ENCODE measurements around the gene ACP2. TPM values are rescaled to one million over a fixed set of nuclear protein-coding genes. Genes with fewer than 3 reads are reported as not detected.

ACP2 gene
- total and polyA plus RNA-seq, 9 of the 15 experiments (the other 6 are each of a cell fraction or from before 2014, with no cell fraction given), result 1.9 to 20.0 (median 11.6) TPM

DNA sequence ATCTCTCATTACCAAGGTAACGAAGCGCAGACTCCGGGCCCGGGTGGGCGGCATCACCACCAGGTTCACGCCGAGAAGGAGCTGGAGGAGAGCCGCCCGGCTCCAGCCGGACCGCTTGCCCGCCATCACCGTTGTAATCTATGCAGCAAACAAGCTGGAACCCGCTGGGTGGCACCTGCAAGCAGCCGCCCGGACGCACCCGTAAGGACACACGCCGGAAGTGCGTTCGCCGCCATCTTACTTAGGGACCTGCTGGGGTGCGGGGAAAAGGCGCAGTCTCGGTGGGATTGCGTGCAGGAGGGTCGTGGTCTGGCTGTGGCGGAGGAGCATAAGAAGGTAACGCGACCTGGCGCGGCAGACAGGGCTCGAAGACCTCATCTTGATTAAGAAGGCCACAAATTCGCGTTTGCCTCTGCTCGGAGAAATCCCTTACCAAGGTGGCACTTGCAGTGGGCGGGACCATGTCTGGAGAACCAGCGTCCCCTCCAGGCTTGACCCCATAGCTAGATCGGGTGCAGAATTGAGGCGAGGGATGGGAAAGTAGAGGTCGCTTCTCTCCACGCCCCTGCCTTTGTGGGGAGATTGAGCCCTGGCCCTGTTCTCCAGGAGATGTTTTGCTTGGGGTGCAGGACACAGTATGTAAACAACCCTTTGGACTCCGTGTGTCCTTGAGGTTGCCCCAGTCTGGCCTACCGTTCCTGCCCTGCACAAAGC is at the start of gene ACP2 (continued):
- TF ChIP-seq, protein P1, sequence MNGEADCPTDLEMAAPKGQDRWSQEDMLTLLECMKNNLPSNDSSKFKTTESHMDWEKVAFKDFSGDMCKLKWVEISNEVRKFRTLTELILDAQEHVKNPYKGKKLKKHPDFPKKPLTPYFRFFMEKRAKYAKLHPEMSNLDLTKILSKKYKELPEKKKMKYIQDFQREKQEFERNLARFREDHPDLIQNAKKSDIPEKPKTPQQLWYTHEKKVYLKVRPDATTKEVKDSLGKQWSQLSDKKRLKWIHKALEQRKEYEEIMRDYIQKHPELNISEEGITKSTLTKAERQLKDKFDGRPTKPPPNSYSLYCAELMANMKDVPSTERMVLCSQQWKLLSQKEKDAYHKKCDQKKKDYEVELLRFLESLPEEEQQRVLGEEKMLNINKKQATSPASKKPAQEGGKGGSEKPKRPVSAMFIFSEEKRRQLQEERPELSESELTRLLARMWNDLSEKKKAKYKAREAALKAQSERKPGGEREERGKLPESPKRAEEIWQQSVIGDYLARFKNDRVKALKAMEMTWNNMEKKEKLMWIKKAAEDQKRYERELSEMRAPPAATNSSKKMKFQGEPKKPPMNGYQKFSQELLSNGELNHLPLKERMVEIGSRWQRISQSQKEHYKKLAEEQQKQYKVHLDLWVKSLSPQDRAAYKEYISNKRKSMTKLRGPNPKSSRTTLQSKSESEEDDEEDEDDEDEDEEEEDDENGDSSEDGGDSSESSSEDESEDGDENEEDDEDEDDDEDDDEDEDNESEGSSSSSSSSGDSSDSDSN (IDR thresholded peaks at IDR 0.05; ENCODE audit: borderline replicate concordance in 1 of 2, low read depth in 2 of 2, low read length in 2 of 2), result peak; percentile 66 to 94; a peak in 2 of 4 replicates
- TF ChIP-seq POLR2AphosphoS2 (IDR thresholded peaks at IDR 0.05; ENCODE audit: low read length) (no peak), EHMT2 (IDR thresholded peaks at IDR 0.05) (peak; percentile 77; the same call in 1 of the 2 replicates), JUNB (CRISPR knock-in tag; conservative IDR thresholded peaks at IDR 0.05) (no peak), ZNF174 (CRISPR knock-in tag; IDR thresholded peaks at IDR 0.05) (no peak), TEAD2 (tag; IDR thresholded peaks at IDR 0.05) (no peak), SREBF2 (CRISPR knock-in tag; IDR thresholded peaks at IDR 0.05) (no peak), MAFK (IDR thresholded peaks at IDR 0.05; ENCODE audit: low read length) (no peak), ARID2 (IDR thresholded peaks at IDR 0.05) (no peak), SMARCA4 (IDR thresholded peaks at IDR 0.05) (no peak; the same call in 1 of the 2 replicates), PRPF4 (IDR thresholded peaks at IDR 0.05; ENCODE audit: insufficient read depth, low read depth, low read length, poor library complexity, severe bottlenecking) (no peak), FOXJ3 (CRISPR knock-in tag; IDR thresholded peaks at IDR 0.05) (no peak), LCOR (CRISPR knock-in tag; IDR thresholded peaks at IDR 0.05) (peak; percentile 57; the same call in 1 of the 2 replicates), CBFA2T2 (conservative IDR thresholded peaks at IDR 0.05) (no peak), ZNF41 (CRISPR knock-in tag; conservative IDR thresholded peaks at IDR 0.05) (0 out of 2 replicates have a peak, but pooled peaks have one; percentile 7), MTF1 (CRISPR knock-in tag; IDR thresholded peaks at IDR 0.05; ENCODE audit: borderline replicate concordance) (no peak)
- TF ChIP-seq, protein P2, sequence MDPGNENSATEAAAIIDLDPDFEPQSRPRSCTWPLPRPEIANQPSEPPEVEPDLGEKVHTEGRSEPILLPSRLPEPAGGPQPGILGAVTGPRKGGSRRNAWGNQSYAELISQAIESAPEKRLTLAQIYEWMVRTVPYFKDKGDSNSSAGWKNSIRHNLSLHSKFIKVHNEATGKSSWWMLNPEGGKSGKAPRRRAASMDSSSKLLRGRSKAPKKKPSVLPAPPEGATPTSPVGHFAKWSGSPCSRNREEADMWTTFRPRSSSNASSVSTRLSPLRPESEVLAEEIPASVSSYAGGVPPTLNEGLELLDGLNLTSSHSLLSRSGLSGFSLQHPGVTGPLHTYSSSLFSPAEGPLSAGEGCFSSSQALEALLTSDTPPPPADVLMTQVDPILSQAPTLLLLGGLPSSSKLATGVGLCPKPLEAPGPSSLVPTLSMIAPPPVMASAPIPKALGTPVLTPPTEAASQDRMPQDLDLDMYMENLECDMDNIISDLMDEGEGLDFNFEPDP (CRISPR knock-in tag; IDR thresholded peaks at IDR 0.05), result no peak
- TF ChIP-seq, protein P3, sequence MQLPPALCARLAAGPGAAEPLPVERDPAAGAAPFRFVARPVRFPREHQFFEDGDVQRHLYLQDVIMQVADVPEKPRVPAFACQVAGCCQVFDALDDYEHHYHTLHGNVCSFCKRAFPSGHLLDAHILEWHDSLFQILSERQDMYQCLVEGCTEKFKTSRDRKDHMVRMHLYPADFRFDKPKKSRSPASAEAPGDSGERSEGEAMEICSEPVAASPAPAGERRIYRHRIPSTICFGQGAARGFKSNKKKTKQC (CRISPR knock-in tag; IDR thresholded peaks at IDR 0.05), result peak; percentile 89
- TF ChIP-seq, protein P4, sequence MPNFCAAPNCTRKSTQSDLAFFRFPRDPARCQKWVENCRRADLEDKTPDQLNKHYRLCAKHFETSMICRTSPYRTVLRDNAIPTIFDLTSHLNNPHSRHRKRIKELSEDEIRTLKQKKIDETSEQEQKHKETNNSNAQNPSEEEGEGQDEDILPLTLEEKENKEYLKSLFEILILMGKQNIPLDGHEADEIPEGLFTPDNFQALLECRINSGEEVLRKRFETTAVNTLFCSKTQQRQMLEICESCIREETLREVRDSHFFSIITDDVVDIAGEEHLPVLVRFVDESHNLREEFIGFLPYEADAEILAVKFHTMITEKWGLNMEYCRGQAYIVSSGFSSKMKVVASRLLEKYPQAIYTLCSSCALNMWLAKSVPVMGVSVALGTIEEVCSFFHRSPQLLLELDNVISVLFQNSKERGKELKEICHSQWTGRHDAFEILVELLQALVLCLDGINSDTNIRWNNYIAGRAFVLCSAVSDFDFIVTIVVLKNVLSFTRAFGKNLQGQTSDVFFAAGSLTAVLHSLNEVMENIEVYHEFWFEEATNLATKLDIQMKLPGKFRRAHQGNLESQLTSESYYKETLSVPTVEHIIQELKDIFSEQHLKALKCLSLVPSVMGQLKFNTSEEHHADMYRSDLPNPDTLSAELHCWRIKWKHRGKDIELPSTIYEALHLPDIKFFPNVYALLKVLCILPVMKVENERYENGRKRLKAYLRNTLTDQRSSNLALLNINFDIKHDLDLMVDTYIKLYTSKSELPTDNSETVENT (CRISPR knock-in tag; IDR thresholded peaks at IDR 0.05), result peak; percentile 30; the same call in 1 of the 2 replicates
- TF ChIP-seq, protein P5, sequence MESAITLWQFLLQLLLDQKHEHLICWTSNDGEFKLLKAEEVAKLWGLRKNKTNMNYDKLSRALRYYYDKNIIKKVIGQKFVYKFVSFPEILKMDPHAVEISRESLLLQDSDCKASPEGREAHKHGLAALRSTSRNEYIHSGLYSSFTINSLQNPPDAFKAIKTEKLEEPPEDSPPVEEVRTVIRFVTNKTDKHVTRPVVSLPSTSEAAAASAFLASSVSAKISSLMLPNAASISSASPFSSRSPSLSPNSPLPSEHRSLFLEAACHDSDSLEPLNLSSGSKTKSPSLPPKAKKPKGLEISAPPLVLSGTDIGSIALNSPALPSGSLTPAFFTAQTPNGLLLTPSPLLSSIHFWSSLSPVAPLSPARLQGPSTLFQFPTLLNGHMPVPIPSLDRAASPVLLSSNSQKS (CRISPR knock-in tag; IDR thresholded peaks at IDR 0.05), result no peak

Data from K562 (cell line).